ENCODE measurements around the gene ITGA11. TPM values are rescaled to one million over a fixed set of nuclear protein-coding genes. Genes with fewer than 3 reads are reported as not detected.

Gene ITGA11
- total RNA-seq, 1 donor, result 0.27 TPM

DNA sequence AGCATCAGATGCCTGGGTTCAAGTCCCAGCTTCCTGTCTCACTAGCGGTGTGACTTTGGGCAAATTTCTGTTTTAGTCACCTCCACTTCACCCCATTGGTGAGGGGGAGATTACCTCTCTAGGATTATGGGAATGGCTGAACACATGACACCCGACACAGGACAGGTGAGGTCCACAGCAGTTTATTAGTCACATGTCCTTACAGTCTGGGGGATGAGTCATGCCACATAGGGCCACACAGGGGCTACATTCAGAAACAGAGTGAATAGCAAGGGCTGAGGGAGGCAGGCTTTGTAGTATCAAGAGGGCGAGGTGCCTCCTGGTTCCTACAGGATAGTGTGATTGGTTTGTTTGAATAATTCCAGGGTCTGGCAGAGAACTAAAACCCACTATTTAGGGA lies 15.2 kb upstream of the ITGA11 start:
- no peak for DNase-seq (ENCODE audit: low read depth in 2 of 3, low spot score in 2 of 3)

DNA sequence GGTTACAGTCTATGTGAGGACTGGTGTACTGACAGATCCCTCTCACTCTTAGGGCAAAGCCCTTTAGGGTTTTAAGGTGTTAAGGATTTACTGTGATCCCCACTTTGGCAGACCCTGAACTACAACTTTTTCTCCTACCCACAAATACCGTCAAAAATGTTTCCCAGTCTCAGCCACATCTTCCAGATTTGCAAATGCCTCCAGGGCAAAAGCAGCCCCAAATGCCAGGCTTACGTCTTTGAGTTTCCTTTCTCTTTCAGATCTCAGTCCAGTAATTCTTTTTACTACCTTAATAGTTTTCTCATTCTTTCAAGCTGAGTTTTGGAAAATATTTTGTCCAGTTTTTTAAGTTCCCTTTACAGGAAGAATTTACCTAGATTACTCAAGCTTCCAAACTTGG lies 13.4 kb upstream of the ITGA11 start:
- DNase-seq (ENCODE audit: low read depth in 2 of 3, low spot score in 2 of 3), result no peak

GRCh38 chr15:68444336-68444735 lies 12.4 kb upstream of the ITGA11 start:
- DNase-seq (ENCODE audit: low read depth in 2 of 3, low spot score in 2 of 3), result no peak

- no peak for DNase-seq (ENCODE audit: low read depth in 2 of 3, low spot score in 2 of 3)
Measured at GRCh38 chr15:68442903-68443302, 10.9 kb upstream of the ITGA11 start.

DNA sequence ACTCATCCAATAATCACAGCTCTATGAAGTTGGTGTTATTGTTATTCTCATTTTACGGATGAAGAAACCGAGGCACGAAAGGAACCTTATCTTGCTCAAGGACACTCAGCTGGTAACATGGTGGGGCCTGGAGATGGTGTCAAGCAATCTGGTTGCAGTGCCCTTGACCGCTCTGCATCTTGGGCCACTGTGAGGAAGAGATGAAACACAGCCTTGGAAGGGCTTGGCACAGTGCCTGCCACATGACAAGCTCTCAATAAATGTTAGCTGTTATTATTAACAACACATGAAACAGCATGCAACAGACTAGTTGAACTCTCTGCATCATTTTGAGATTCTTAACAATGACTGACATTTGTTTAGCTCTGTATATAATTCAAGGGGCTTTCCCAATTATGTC lies 10.1 kb upstream of the ITGA11 start:
- no peak for DNase-seq (ENCODE audit: low read depth in 2 of 3, low spot score in 2 of 3)

DNA sequence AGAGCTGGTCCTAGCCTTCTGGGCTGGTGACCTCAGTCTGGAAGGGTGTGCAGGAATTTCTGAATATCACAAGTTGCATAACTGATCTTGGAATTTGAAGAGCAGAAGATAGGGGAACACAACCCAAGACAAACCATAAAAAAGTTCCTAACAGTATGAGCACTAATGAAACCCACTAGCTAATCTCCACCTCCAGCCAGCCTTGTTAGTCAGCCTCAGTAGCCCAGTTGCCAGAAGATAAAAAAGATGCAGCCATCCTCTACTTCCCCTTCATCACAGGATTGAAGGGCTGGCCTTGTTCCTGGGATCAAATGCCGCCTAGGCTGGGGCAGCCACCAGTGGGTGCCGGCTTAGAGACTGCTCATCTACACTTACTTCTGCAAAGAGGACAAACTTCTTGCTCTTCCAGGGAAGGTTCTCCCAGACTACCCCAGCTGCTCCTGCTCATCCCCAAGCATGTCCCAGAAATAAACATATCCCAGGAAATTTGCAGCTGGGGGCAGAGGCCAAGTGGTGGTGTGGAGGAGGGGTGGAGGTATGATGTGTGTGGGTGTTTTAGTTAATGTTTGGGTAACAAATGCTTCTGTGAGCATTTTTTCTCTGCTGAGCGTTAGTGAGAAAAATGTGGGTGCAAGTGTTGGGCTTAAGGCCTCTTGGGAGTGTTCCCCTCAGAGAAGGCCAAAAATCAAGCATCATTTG lies 9.2 kb upstream of the ITGA11 start:
- DNase-seq (ENCODE audit: low read depth in 2 of 3, low spot score in 2 of 3), result no peak

DNA sequence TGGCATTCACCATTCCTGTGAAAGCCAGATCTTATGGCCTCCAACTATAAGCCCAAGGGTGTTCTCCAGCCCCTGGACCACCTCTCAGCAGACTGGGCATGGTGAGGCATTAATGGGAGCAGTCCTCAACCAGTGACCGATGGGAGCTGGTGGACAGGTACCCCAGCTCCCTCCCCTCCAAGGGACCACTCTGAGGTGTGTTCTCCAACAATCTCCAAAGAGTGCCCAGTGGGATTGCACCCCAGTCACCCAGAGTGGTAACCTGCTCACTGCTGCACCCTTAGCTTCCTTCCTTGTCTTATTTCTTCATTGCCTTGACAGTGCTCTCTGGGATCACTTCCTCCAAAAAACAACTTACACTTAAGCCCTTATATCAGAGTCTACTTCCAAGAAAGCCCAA lies 8.2 kb upstream of the ITGA11 start:
- no peak for DNase-seq (ENCODE audit: low read depth in 2 of 3, low spot score in 2 of 3)

DNA sequence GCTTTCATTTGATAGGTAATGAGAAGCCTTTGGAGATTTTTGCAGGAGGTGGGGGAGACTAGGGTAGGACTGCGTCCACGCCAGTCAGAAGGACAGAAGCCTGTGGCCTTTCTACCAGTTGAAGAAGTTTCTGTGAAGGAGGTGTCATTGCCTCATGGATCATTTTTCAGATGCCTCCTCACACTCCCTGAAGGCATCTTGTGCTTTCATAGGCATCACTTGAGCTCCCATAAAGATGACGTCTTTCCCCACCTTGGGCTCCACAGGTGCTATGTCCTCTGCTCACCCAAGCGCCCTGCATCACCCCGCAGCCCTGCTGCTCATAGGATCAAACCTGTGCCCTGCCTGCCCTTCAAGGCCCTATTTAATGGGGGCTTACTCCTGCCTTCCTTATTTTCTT lies 7.5 kb upstream of the ITGA11 start:
- DNase-seq (ENCODE audit: low read depth in 2 of 3, low spot score in 2 of 3), result no peak

GRCh38 chr15:68436680-68437079 lies 4.7 kb upstream of the ITGA11 start:
- DNase-seq (ENCODE audit: low read depth in 2 of 3, low spot score in 2 of 3), result no peak

DNA sequence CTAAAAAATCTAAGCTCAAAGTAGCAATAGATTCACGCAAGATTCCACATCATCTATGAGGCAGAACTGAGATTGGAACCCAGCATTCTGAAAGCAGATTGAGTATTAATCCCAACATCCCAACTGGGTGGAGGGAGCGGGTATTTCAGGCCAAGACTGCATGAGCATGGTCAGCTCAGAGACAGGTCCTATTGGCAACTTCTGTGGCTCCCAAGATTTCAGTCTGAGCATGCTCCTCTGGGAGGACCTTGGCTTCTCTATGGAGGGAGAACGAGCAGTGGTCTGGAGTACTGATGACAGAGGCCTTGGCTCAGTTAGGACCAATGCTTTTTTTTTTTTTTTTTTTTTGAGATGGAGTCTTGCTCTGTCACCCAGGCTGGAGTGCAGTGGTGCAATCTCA lies 4.0 kb upstream of the ITGA11 start:
- no peak for DNase-seq (ENCODE audit: low read depth in 2 of 3, low spot score in 2 of 3)

- DNase-seq (ENCODE audit: low read depth in 2 of 3, low spot score in 2 of 3), result no peak
Measured at GRCh38 chr15:68434021-68434420, 2.1 kb upstream of the ITGA11 start.

DNA sequence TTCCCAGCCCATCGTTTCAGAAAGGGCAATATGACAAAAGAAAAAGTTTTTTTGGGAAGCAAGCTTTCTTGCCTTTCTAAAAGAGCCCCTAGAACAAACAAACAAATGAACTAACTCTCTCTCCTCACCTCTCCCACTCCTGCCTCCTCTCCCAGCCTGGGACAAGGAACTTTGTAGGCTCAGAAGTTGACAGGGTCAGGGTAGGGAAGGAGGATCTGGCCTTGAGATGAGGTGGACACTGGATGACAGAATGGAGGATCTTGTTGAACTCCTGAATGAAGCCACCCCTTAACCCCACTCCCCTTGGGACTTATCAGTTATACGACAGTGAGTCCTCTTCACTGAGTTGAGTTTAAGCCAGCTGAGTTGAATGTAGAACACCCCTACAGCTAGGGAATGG lies 1.6 kb upstream of the ITGA11 start:
- DNase-seq (ENCODE audit: low read depth in 2 of 3, low spot score in 2 of 3), result no peak

- DNase-seq (ENCODE audit: low read depth in 2 of 3, low spot score in 2 of 3), result no peak
Measured at GRCh38 chr15:68432441-68433064, 590 bp upstream of the ITGA11 start.

DNA sequence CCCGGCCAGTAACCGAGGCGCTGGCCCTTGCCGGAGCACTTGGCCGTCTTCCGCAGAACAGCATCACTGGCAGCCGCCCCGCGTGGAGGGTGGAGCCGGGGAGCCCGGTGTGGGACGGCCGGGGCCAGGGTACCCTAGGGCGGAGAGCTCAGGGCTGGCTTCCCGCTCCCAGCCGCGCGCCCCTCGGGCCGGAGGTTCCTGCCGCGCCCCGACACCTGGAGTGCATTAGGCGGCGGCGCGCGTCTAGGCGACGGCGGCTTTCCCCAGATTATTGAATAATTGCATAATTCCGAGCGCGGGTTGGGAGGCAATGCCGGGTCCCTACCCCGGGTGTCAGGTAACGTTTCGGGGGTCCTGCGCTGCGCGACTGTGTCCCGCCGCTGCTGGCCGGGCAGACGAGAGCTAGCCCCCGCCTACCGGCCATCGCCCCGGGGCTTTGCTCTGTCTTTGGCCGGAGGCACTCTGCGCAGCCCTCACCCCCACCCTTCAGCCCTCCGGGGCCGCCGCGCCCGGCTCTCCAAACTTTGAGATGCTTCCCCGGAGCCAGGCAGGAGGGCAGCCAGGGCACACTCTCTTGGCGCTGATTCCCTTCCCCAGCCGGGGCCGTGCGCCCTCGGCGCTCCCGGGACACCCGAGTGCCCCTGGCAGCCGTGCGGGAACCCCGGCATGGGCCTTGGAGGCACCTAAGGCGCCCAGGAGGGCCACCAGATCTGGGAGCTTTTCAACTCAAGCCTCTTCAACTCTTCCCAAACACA lies 749 bp downstream of the ITGA11 start:
- no peak for DNase-seq (ENCODE audit: low read depth in 2 of 3, low spot score in 2 of 3)

DNA sequence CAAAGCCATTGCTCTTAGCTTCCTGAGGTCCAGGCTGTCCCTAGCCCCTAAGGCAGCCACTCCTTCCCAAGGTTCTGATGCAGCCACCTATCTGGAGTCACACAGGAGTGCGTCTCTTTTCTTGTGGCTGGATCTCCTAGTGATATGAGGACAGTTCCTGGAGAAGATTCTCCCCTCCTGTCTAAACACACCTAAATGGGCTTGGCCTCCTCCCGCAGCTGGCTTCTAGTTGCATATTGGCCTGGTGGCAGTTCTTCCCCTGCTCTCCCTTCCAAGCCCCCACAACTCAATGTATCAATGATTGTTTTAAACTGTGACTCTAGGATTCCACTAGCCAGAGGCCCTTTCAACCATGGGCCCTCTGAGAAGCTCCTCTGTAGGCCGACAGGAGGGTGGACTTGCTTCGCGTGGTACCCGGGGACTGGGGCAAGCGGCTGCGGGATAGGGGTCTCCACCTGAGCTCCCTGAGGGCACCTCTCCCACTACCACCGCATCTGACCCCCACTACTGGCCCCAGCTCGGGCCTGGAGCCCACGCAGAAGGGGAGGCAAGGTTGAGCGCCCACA lies 1.4 kb downstream of the ITGA11 start:
- no peak for DNase-seq (ENCODE audit: low read depth in 2 of 3, low spot score in 2 of 3)

GRCh38 chr15:68429691-68430470 lies 2.1 kb downstream of the ITGA11 start:
- no peak for DNase-seq (ENCODE audit: low read depth in 2 of 3, low spot score in 2 of 3)

- DNase-seq (ENCODE audit: low read depth in 2 of 3, low spot score in 2 of 3), result no peak
Measured at GRCh38 chr15:68428431-68428940, 3.5 kb downstream of the ITGA11 start.

DNA sequence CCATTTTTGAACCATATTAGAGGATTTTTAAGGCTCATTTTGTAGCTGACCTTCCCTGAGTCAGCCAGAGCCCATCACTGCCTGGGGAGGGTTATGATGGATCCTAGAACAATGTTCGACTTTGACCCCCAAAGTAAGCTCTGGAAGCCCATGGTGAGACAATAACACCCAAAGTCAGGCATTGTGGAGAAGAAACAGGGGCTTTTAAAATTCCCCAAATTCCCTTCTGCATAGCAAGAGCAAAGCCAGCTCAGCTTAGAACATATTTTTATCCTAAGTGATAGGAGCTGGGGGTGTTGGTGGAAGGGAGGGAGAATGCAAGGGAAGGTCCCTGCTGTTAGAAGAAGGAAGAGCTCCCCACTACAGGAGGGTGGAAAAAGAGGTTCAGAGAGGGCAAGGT lies 4.0 kb downstream of the ITGA11 start:
- no peak for DNase-seq (ENCODE audit: low read depth in 2 of 3, low spot score in 2 of 3)

DNA sequence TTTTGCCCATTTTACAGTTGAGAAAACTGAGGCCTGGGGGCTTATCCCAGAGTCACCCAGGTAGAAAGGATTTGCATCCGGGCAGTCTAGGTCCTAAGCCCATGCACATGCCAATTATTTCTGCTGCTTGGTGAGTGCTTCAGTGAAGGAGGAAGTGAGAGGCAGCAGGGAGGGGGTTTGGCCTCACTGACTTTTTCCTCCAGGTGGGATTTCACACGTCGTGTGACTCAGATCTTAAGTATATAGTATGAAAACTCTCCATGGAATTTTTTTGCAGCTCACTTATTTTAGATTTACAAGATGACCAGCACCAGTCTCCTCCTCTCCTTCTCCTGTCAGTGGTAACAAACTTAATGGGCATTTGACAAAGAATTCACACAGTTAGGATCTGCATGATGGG lies 4.6 kb downstream of the ITGA11 start:
- no peak for DNase-seq (ENCODE audit: low read depth in 2 of 3, low spot score in 2 of 3)

- DNase-seq (ENCODE audit: low read depth in 2 of 3, low spot score in 2 of 3), result no peak
Measured at GRCh38 chr15:68426116-68426515, 5.8 kb downstream of the ITGA11 start.
